MM.1S (cell line): ENCODE data around the gene PRKCE.

Experiments
- DNase-seq: peaks from one replicate; pipeline ENCODE4 v3.0.0-alpha.2; 2015
- H2AFZ ChIP-seq: fragments of 300-600 bp; sonication (generic); 2 replicates; pipeline ENCODE4 v1.6.0; 2016; ENCODE audit warnings: antibody characterized with exemption, low read length
- H3F3A ChIP-seq: fragments of 300-600 bp; sonication (generic); 2 replicates; pipeline ENCODE4 v1.6.1; 2016; ENCODE audit warnings: mild to moderate bottlenecking, antibody characterized with exemption, low read length, moderate library complexity, mixed read lengths; ENCODE audit not compliant: insufficient read depth
- H3K27ac ChIP-seq: fragments of 300-600 bp; sonication (generic); 2 replicates; pipeline ENCODE4 v1.5.1; 2016; ENCODE audit warnings: mild to moderate bottlenecking, low read length
- H3K27me3 ChIP-seq: fragments of 300-600 bp; sonication (generic); replicated peaks from 2 replicates; pipeline ENCODE4 v1.6.0; 2016; ENCODE audit warnings: low read length; ENCODE audit not compliant: insufficient read depth
- H3K36me3 ChIP-seq: fragments of 300-600 bp; sonication (generic); replicated peaks from 2 replicates; pipeline ENCODE4 v1.6.1; 2016; ENCODE audit warnings: mild to moderate bottlenecking, low read length, mixed read lengths; ENCODE audit not compliant: insufficient read depth
- H3K4me1 ChIP-seq: fragments of 300-600 bp; sonication (generic); 2 replicates; pipeline ENCODE4 v1.6.1; 2016; ENCODE audit warnings: low read length, mixed read lengths
- H3K4me2 ChIP-seq: fragments of 300-600 bp; sonication (generic); 2 replicates; pipeline ENCODE4 v1.6.0; 2016; ENCODE audit warnings: low read depth, low read length
- H3K4me3 ChIP-seq: fragments of 300-600 bp; sonication (generic); 2 replicates; pipeline ENCODE4 v1.5.1; 2016; ENCODE audit warnings: low read length, mixed read lengths
- H3K79me2 ChIP-seq: fragments of 300-600 bp; sonication (generic); 2 replicates; pipeline ENCODE4 v1.6.1; 2016; ENCODE audit warnings: mixed run types, low read length, mixed read lengths
- H3K9ac ChIP-seq: fragments of 300-600 bp; sonication (generic); 2 replicates; pipeline ENCODE4 v1.6.1; 2016; ENCODE audit warnings: low read length, mixed read lengths
- H3K9me2 ChIP-seq: fragments of 300-600 bp; sonication (generic); replicated peaks from 2 replicates; pipeline ENCODE4 v1.6.1; 2016; ENCODE audit warnings: mild to moderate bottlenecking, low read length, mixed read lengths; ENCODE audit not compliant: insufficient read depth
- H3K9me3 ChIP-seq: fragments of 300-600 bp; sonication (generic); replicated peaks from 2 replicates; pipeline ENCODE4 v1.6.1; 2016; ENCODE audit warnings: mild to moderate bottlenecking, low read length, mixed read lengths; ENCODE audit not compliant: insufficient read depth
- H4K20me1 ChIP-seq: fragments of 300-600 bp; sonication (generic); 2 replicates; pipeline ENCODE4 v1.6.1; 2016; ENCODE audit warnings: mild to moderate bottlenecking, low read length, moderate library complexity, mixed read lengths; ENCODE audit not compliant: insufficient read depth
- CTCF ChIP-seq: fragments of 300-600 bp; sonication (generic); IDR thresholded peaks from 2 replicates; pipeline ENCODE4 v1.5.1; 2016; ENCODE audit warnings: antibody characterized with exemption, low read length, mixed read lengths
- EZH2 ChIP-seq: fragments of 300-600 bp; sonication (generic); optimal IDR thresholded peaks from 2 replicates; pipeline ENCODE3; 2017; ENCODE audit warnings: low read depth, mild to moderate bottlenecking, antibody characterized with exemption, low read length, mixed read lengths
- EZH2phosphoT487 ChIP-seq: fragments of 300-600 bp; sonication (generic); IDR thresholded peaks from 2 replicates; pipeline ENCODE4 v1.6.1; 2018; ENCODE audit warnings: antibody characterized with exemption, low read length

PRKCE gene

DNA sequence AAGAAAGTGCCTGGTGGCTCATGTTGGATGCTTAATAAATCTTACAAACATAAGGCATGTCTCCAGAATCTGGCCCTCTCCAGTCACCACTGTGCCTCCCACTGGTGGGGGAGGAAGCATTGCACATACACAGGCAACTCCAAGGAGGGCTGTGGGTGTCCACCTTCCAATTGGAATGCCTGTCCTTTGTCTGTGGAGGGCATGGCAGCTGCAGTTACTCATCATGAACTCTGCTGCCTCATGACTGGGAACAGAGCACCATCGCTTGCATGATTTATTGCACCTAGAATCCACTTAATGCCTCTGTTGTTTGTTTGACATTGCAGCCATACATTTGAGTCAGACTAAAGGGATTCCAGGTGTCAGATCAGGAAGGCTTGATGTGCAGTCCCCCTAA is 278.9 kb downstream of the PRKCE start:
- DNase-seq: no peak

GRCh38 chr2:45932278-45932975 is 281.0 kb downstream of the PRKCE start:
- H3K27me3 ChIP-seq: no peaks in the 10 kb centered on the region
- H4K20me1 ChIP-seq: no peaks in the 10 kb centered on the region
- no peak overlapping the region for H3K9ac ChIP-seq
- H3F3A ChIP-seq: no peaks in the 10 kb centered on the region
- no peak overlapping the region for H3K4me3 ChIP-seq
- no peaks in the 10 kb centered on the region for H3K9me3 ChIP-seq
- H3K4me1 ChIP-seq: no peaks in the 10 kb centered on the region
- no peak overlapping the region for H2AFZ ChIP-seq
- H3K4me2 ChIP-seq: no peak overlapping the region
- H3K27ac ChIP-seq: no peak overlapping the region
- no peaks in the 10 kb centered on the region for H3K9me2 ChIP-seq
- no peak for DNase-seq
- TF ChIP-seq EZH2phosphoT487 (no peak), EZH2 (no peak), CTCF (no peak)
- H3K36me3 ChIP-seq: no peaks in the 10 kb centered on the region
- no peaks in the 10 kb centered on the region for H3K79me2 ChIP-seq

More for the DNA sequence above, 278.9 kb downstream of the PRKCE start:
- Histone ChIP-seq H4K20me1 (no peaks in the 10 kb centered on the region), H3F3A (no peaks in the 10 kb centered on the region), H2AFZ (no peak overlapping the region), H3K9ac (no peak overlapping the region), H3K27me3 (no peaks in the 10 kb centered on the region), H3K79me2 (no peaks in the 10 kb centered on the region), H3K36me3 (no peaks in the 10 kb centered on the region), H3K4me1 (no peaks in the 10 kb centered on the region), H3K4me2 (no peak overlapping the region), H3K27ac (no peak overlapping the region), H3K9me2 (no peaks in the 10 kb centered on the region), H3K9me3 (no peaks in the 10 kb centered on the region), H3K4me3 (no peak overlapping the region)
- no peak for TF ChIP-seq CTCF
- TF ChIP-seq EZH2phosphoT487: no peak
- no peak for TF ChIP-seq EZH2

GRCh38 chr2:45935791-45936622 is 284.5 kb downstream of the PRKCE start:
- H3K9me2 ChIP-seq: no peaks in the 10 kb centered on the region
- no peaks in the 10 kb centered on the region for H3K4me1 ChIP-seq
- H3K36me3 ChIP-seq: no peaks in the 10 kb centered on the region
- no peak overlapping the region for H3K9ac ChIP-seq
- H3K79me2 ChIP-seq: no peaks in the 10 kb centered on the region
- no peaks in the 10 kb centered on the region for H3K27me3 ChIP-seq
- no peak overlapping the region for H2AFZ ChIP-seq
- TF ChIP-seq EZH2 (no peak), EZH2phosphoT487 (no peak), CTCF (peak; percentile 66)
- H3K4me3 ChIP-seq: no peak overlapping the region
- H3F3A ChIP-seq: no peaks in the 10 kb centered on the region
- no peaks in the 10 kb centered on the region for H3K9me3 ChIP-seq
- H3K4me2 ChIP-seq: 0 out of 2 replicates have a peak overlapping the region, but pooled peaks have one; percentile 14
- peak; percentile 62 for DNase-seq
- H4K20me1 ChIP-seq: no peaks in the 10 kb centered on the region
- H3K27ac ChIP-seq: no peak overlapping the region
